GM12891 (cell line): Measurements from ENCODE around the gene FARP1. TPM values are rescaled to one million over a fixed set of nuclear protein-coding genes. Genes with fewer than 3 reads are reported as not detected.

Experiments
- DNase-seq: peaks from one replicate; pipeline ENCODE4 v3.0.0; 2011; ENCODE audit warnings: low spot score; ENCODE audit not compliant: insufficient read length
- FAIRE-seq: peaks from 2 replicates; lab custom pipeline; 2011; peaks lifted over from hg19 to GRCh38; lab: Jason Lieb, UNC
- PAX5 ChIP-seq: IDR thresholded peaks from 2 replicates; pipeline ENCODE4 v1.6.1; 2011; ENCODE audit warnings: low read length, moderate library complexity, mild to moderate bottlenecking; ENCODE audit not compliant: insufficient read depth, severe bottlenecking
- POLR2A ChIP-seq: IDR thresholded peaks from 2 replicates; pipeline ENCODE4 v1.6.1; 2011; ENCODE audit warnings: low read depth, low read length, control low read depth
- POLR2AphosphoS5 ChIP-seq: IDR thresholded peaks from 2 replicates; pipeline ENCODE4 v1.6.1; 2011; ENCODE audit warnings: low read depth, low read length, control low read depth
- POU2F2 ChIP-seq: IDR thresholded peaks from 2 replicates; pipeline ENCODE4 v1.6.1; 2011; ENCODE audit warnings: low read depth, mild to moderate bottlenecking, control low read depth, low read length, moderate library complexity
- SPI1 ChIP-seq: IDR thresholded peaks from 2 replicates; pipeline ENCODE4 v1.6.1; 2011; ENCODE audit warnings: low read depth, low read length, control low read depth
- TAF1 ChIP-seq: IDR thresholded peaks from 2 replicates; pipeline ENCODE4 v1.6.1; 2011; ENCODE audit warnings: low read depth, low read length, control low read depth
- polyA plus RNA-seq: library from polyadenylated mRNA; unstranded; fragments of >200 nt; gene quantifications from one replicate; pipeline ENCODE4 v1.2.1, GENCODE V29; 2012; ENCODE audit warnings: low read depth, missing spikeins, inconsistent platforms; ENCODE audit not compliant: missing spikeins

The FARP1 gene, protein sequence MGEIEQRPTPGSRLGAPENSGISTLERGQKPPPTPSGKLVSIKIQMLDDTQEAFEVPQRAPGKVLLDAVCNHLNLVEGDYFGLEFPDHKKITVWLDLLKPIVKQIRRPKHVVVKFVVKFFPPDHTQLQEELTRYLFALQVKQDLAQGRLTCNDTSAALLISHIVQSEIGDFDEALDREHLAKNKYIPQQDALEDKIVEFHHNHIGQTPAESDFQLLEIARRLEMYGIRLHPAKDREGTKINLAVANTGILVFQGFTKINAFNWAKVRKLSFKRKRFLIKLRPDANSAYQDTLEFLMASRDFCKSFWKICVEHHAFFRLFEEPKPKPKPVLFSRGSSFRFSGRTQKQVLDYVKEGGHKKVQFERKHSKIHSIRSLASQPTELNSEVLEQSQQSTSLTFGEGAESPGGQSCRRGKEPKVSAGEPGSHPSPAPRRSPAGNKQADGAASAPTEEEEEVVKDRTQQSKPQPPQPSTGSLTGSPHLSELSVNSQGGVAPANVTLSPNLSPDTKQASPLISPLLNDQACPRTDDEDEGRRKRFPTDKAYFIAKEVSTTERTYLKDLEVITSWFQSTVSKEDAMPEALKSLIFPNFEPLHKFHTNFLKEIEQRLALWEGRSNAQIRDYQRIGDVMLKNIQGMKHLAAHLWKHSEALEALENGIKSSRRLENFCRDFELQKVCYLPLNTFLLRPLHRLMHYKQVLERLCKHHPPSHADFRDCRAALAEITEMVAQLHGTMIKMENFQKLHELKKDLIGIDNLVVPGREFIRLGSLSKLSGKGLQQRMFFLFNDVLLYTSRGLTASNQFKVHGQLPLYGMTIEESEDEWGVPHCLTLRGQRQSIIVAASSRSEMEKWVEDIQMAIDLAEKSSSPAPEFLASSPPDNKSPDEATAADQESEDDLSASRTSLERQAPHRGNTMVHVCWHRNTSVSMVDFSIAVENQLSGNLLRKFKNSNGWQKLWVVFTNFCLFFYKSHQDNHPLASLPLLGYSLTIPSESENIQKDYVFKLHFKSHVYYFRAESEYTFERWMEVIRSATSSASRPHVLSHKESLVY
- 1.2 TPM for polyA plus RNA-seq

GRCh38 chr13:98142380-98143156 is at the start of gene FARP1:
Gene FARP1 (plus strand): TSS chr13:98143094. CDS start chr13:98213243, 70,149 bp downstream.
- FAIRE-seq: no peak
- TF ChIP-seq PAX5 (no peak), POU2F2 (no peak), POLR2AphosphoS5 (no peak), POLR2A (no peak), SPI1 (no peak), TAF1 (no peak)
- DNase-seq: peak; percentile 65

DNA sequence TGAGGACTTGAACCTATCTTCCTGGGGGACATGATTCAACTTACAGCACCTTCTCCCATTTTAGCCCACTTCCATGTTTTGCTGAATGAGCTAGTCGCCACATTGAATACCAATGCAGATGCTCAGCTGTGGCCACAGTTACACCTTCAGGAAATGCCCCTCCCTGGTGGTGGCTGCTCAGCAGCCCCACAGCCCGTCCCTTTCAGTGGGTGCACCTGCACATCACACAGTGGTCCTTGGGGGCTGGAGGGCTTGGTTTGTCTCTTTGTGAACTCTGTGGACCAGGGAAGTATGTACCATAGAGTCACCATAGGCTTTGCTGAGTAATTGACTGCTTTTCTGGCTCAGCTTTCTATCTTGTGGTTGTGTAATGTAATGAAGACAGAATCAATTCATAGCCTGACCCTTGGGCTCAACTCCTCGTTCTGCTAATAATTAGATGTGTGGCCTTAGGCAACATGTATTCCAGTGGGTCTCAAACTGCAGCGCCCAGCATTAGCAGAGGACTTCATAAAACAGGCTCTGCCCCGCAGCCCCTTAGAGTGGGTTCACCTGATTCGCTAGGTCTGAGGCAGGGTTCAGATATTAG is 48.1 kb upstream of the FARP1 start:
- DNase-seq: no peak
- no peak for FAIRE-seq
- TF ChIP-seq TAF1 (no peak), PAX5 (no peak), POLR2AphosphoS5 (no peak), POU2F2 (no peak), SPI1 (no peak), POLR2A (no peak)

DNA sequence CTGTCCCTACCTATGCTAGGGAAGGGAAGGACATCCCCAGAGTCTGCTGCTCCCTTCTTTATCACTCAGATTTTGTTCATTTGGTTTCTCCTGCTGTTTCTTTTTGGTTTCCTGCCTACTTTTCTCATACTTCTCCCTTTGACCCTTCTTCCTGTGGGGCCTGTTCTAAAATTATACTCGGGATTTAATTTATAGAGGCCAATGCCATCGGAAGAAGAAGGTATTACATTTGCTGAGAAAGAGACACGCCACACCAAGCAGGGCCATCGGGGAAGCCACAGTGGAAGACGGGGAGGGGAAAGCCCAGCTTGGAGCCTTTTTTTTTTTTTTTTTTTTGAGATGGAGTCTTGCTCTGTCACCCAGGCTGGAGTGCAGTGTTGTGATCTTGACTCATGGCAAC is 46.8 kb upstream of the FARP1 start:
- no peak for TF ChIP-seq POU2F2
- TF ChIP-seq TAF1: no peak
- TF ChIP-seq POLR2AphosphoS5: no peak
- TF ChIP-seq POLR2A: no peak
- no peak for TF ChIP-seq PAX5
- FAIRE-seq (no peak), DNase-seq (no peak)

DNA sequence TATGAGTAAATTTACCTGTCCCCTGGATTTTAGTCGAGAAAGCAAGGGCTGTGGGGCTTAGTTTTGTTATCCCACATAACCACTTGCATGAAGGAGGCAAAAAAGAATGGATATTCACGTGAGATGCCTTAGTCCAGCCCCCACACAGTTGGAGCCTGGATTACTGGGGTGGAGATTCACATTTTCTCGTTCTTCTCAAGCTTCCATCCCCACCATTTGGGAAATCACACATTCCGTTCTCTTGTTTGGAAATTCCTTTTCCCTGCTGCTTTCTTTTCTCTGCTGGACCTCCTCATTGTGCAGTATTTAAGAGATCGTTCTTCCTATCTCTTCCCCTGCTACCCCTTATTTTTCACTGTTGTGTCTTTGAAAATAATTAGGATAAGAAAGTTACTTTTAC is 45.1 kb upstream of the FARP1 start:
- no peak for FAIRE-seq
- no peak for DNase-seq
- TF ChIP-seq POU2F2: no peak
- no peak for TF ChIP-seq SPI1
- no peak for TF ChIP-seq PAX5
- no peak for TF ChIP-seq TAF1
- no peak for TF ChIP-seq POLR2AphosphoS5
- TF ChIP-seq POLR2A: no peak

GRCh38 chr13:98098516-98098915 is 44.4 kb upstream of the FARP1 start:
- FAIRE-seq (no peak), DNase-seq (no peak)
- TF ChIP-seq PAX5: no peak
- TF ChIP-seq POU2F2: no peak
- no peak for TF ChIP-seq SPI1
- TF ChIP-seq POLR2A: no peak
- TF ChIP-seq POLR2AphosphoS5: no peak
- no peak for TF ChIP-seq TAF1

DNA sequence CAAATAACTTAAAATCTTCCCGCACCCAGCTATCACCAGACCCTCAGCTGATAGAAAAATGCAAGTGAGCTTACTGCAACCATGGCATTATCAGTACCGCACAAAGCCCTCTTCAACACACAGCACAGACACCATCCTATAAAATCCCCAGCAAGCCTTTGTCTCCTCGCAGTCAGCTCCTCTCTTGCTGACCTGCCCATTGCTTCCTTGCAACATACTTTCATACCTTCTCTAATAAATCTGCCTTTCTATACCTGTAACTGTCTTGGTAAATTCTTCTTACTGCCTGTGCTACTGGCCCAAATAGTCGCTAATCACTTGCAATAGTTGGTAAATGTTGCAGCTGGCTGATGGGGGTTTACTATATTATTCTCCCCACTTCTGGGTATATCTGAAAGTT is 43.3 kb upstream of the FARP1 start:
- DNase-seq (no peak), FAIRE-seq (no peak)
- TF ChIP-seq SPI1 (no peak), TAF1 (no peak), PAX5 (no peak), POU2F2 (no peak)

DNA sequence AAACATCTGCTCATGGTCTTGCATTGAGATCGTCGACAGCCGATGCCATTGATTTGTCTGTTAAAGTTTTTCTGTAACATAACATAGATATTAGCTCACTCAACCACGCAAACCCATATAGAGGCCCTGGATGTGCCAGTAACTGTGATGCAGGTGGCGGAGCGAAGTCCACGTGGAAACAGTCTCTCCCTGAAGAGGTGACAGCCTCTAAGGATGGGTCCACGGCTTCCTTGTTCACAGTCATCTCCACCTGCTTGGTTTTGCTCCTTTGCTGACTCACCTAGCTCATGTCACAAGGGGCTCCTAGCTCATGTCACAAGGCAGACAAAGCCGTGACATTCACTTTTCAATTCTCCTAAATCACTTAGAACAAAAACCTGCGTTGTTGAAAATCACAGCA is 42.4 kb upstream of the FARP1 start:
- DNase-seq (no peak), FAIRE-seq (no peak)
- TF ChIP-seq POLR2A: no peak
- TF ChIP-seq TAF1: no peak
- no peak for TF ChIP-seq POLR2AphosphoS5
- no peak for TF ChIP-seq POU2F2
- TF ChIP-seq PAX5: no peak
- no peak for TF ChIP-seq SPI1

DNA sequence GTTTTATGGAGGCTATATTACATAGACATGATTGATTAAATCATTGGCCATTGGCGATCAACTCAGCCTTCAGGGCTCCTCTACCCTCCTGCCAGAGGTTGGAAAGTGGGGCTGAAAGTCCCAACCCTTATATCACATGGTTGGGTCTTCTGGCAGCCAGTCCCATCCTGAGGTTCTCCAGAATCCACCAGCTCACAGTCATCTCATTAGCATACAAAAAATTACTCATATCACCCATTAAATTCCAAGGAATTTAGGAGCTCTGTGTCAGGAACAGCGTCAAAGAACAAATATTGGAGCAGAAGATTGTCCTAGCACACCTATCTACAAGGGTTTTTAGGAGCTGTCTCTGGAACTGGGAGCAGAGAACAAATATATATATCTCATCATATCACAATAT is 39.4 kb upstream of the FARP1 start:
- no peak for TF ChIP-seq POLR2A
- no peak for TF ChIP-seq POU2F2
- no peak for TF ChIP-seq SPI1
- no peak for TF ChIP-seq TAF1
- no peak for TF ChIP-seq POLR2AphosphoS5
- TF ChIP-seq PAX5: no peak
- DNase-seq (no peak), FAIRE-seq (no peak)
